GM18520 (cell line): ENCODE data around the gene CUBN.

Source experiments
- ATAC-seq: cut with Tn5 transposase; IDR thresholded peaks from one replicate; pipeline ENCODE4 v1.9.1; 2021; ENCODE audit not compliant: unreplicated experiment

The CUBN gene

GRCh38 chr10:16798571-16798970 is 331.0 kb downstream of the CUBN start:
- no peak for ATAC-seq

- no peak for ATAC-seq
These were observed 334.1 kb downstream of the CUBN start for GRCh38 chr10:16795410-16796073.

- ATAC-seq: no peak
These were observed 335.6 kb downstream of the CUBN start for GRCh38 chr10:16794005-16794404.

- no peak for ATAC-seq
These were observed 336.9 kb downstream of the CUBN start for GRCh38 chr10:16792675-16793074.

- ATAC-seq: no peak
These were observed 339.8 kb downstream of the CUBN start for GRCh38 chr10:16789765-16790164.

- no peak for ATAC-seq
These were observed 340.4 kb downstream of the CUBN start for GRCh38 chr10:16789261-16789660.

- ATAC-seq: no peak
These were observed 340.8 kb downstream of the CUBN start for GRCh38 chr10:16788778-16789177.

GRCh38 chr10:16788125-16788524 is 341.5 kb downstream of the CUBN start:
- ATAC-seq: no peak

GRCh38 chr10:16787361-16787791 is 342.2 kb downstream of the CUBN start:
- no peak for ATAC-seq

- no peak for ATAC-seq
These were observed 349.2 kb downstream of the CUBN start for GRCh38 chr10:16780338-16780880.

- peak; percentile 55 for ATAC-seq
These were observed 350.2 kb downstream of the CUBN start for GRCh38 chr10:16779384-16779915.

GRCh38 chr10:16777473-16778370 is 351.9 kb downstream of the CUBN start:
- no peak for ATAC-seq

- no peak for ATAC-seq
These were observed 352.7 kb downstream of the CUBN start for GRCh38 chr10:16776896-16777295.
